CD4-positive, alpha-beta T cell (primary cell): ENCODE results near the gene TOLLIP. TPM values are rescaled to one million over a fixed set of nuclear protein-coding genes. Genes with fewer than 3 reads are reported as not detected.
"Not testable (repeated sequence)": the region's sequence is repeated elsewhere in the genome, so short reads cannot be mapped to it uniquely, and the experiment has no call there.

ENCODE experiments used
- ATAC-seq: fragments of 200-7000 bp; cut with Tn5 transposase; one replicate; pipeline ENCODE4 v1.10.0; 2022; ENCODE audit warnings: mild to moderate bottlenecking; ENCODE audit not compliant: poor library complexity
- CTCF ChIA-PET: fragments of 350-600 bp; sonication (Branson Sonifier 250); formaldehyde crosslinking; loops from one replicate; lab custom pipeline; 2021; ENCODE audit warnings: antibody characterized with exemption, inconsistent platforms; lab: Charles Lee
- POLR2A ChIA-PET: fragments of 350-600 bp; sonication (Branson Sonifier 250); formaldehyde crosslinking; loops from one replicate; lab custom pipeline; 2021; ENCODE audit warnings: antibody characterized with exemption, inconsistent platforms; lab: Charles Lee
- DNase-seq, 14 experiments: peaks; one replicate each; pipeline ENCODE4 v3.0.0-alpha.2; 2013 to 2020; ENCODE audit warnings: mixed read lengths in 2 of 14
- H3K27ac ChIP-seq, 2 donors: one replicate each; pipeline versions ENCODE4 v1.5.1 to v1.7.0; 2013; ENCODE audit warnings: low read length in 2 of 2, low read depth in 1 of 2, mild to moderate bottlenecking in 1 of 2
- H3K27me3 ChIP-seq, 2 experiments: 1 replicate in 1 of 2; 2 replicates in 1 of 2; pipeline versions ENCODE4 v1.6.1 to v1.7.0; 2013; ENCODE audit warnings: low read length in 2 of 2, control low read depth in 1 of 2, mild to moderate bottlenecking in 1 of 2, moderate library complexity in 1 of 2; ENCODE audit not compliant: insufficient read depth in 2 of 2, control insufficient read depth in 1 of 2
- H3K36me3 ChIP-seq: one replicate; pipeline ENCODE4 v1.6.1; 2013; ENCODE audit warnings: low read length, control low read depth; ENCODE audit not compliant: insufficient read depth
- H3K4me1 ChIP-seq: one replicate; pipeline ENCODE4 v1.6.1; 2013; ENCODE audit warnings: low read length, control low read depth; ENCODE audit not compliant: insufficient read depth
- H3K4me3 ChIP-seq: one replicate; pipeline ENCODE4 v1.5.1; 2013; ENCODE audit warnings: mild to moderate bottlenecking, low read length, moderate library complexity
- H3K9me3 ChIP-seq, 2 experiments: 1 replicate in 1 of 2; 2 replicates in 1 of 2; pipeline versions ENCODE4 v1.6.1 to v1.7.0; 2013; ENCODE audit warnings: low read length in 2 of 2, mild to moderate bottlenecking in 2 of 2, control low read depth in 1 of 2, moderate library complexity in 1 of 2; ENCODE audit not compliant: control insufficient read depth in 1 of 2, insufficient read depth in 1 of 2
- H3K27ac Mint-ChIP-seq: one replicate; pipeline ENCODE4 v1.8.0; 2020; ENCODE audit warnings: mixed read lengths
- H3K27me3 Mint-ChIP-seq: one replicate; pipeline ENCODE4 v1.8.0; 2021; ENCODE audit warnings: mixed read lengths
- H3K36me3 Mint-ChIP-seq: one replicate; pipeline ENCODE4 v1.8.0; 2021; ENCODE audit warnings: low read depth, mixed read lengths
- H3K4me1 Mint-ChIP-seq: one replicate; pipeline ENCODE4 v1.8.0; 2021; ENCODE audit warnings: low read depth, mixed read lengths
- H3K4me3 Mint-ChIP-seq: one replicate; pipeline ENCODE4 v1.8.0; 2020; ENCODE audit warnings: mild to moderate bottlenecking, mixed read lengths
- H3K9me3 Mint-ChIP-seq: one replicate; pipeline ENCODE4 v1.8.0; 2020; ENCODE audit warnings: mixed read lengths
- CTCF ChIP-seq: fragments of 200-600 bp; IDR thresholded peaks from one replicate; pipeline ENCODE4 v1.8.0; 2022; ENCODE audit warnings: antibody characterized with exemption, mild to moderate bottlenecking
- intact Hi-C, 2 experiments: fragments of 100-400 bp; cut with DNase I in 1 of 2; cut with micrococcal nuclease in 1 of 2; formaldehyde crosslinking; loops; one replicate each; pipeline versions ENCODE4 v1.15.1 to v1.9.0; 2023 to 2025; cut with DNase I, micrococcal nuclease
- total RNA-seq, 174 experiments: library from RNA in 2 of 174; stranded (reverse) in 2 of 174; gene quantifications; one replicate each; pipeline ENCODE4 v1.2.3 and lab custom pipeline; 2021 to 2026

Gene TOLLIP
- total RNA-seq, 2 experiments from 2014 or later: 38.9 to 41.0 TPM

GRCh38 chr11:1253103-1253485 is 56.3 kb downstream of the TOLLIP start:
- no peaks in the 10 kb centered on the region for H3K4me1 ChIP-seq
- ATAC-seq (no peak), DNase-seq (no peak)
- no peaks in the 10 kb centered on the region for H3K36me3 Mint-ChIP-seq
- CTCF ChIA-PET: no interaction called here
- no peak overlapping the region for H3K4me3 Mint-ChIP-seq
- POLR2A ChIA-PET: no interaction called here
- H3K4me1 Mint-ChIP-seq: no peaks in the 10 kb centered on the region
- no peak overlapping the region for H3K27ac ChIP-seq
- intact Hi-C loops: no loop called here
- H3K4me3 ChIP-seq: no peak overlapping the region
- H3K9me3 Mint-ChIP-seq: no peaks in the 10 kb centered on the region
- peaks cover 0 to 17% of the 10 kb centered on the region in 2 experiments for H3K9me3 ChIP-seq
- no peaks in the 10 kb centered on the region for H3K27me3 ChIP-seq
- H3K36me3 ChIP-seq: no peaks in the 10 kb centered on the region
- H3K27me3 Mint-ChIP-seq: no peaks in the 10 kb centered on the region
- TF ChIP-seq CTCF: no peak
- H3K27ac Mint-ChIP-seq: no peak overlapping the region

GRCh38 chr11:1252371-1253102 is 56.9 kb downstream of the TOLLIP start:
- Mint-ChIP-seq H3K27ac (no peak overlapping the region), H3K9me3 (no peaks in the 10 kb centered on the region), H3K36me3 (no peaks in the 10 kb centered on the region), H3K27me3 (no peaks in the 10 kb centered on the region), H3K4me3 (no peak overlapping the region), H3K4me1 (no peaks in the 10 kb centered on the region)
- CTCF ChIA-PET: no interaction called here
- intact Hi-C loops: no loop called here
- no peaks in the 10 kb centered on the region for H3K36me3 ChIP-seq
- no peaks in the 10 kb centered on the region for H3K27me3 ChIP-seq
- POLR2A ChIA-PET: no interaction called here
- H3K4me1 ChIP-seq: no peaks in the 10 kb centered on the region
- DNase-seq: no peak
- H3K27ac ChIP-seq: no peak overlapping the region
- ATAC-seq: no peak
- no peak for TF ChIP-seq CTCF
- peaks cover 0 to 17% of the 10 kb centered on the region in 2 experiments for H3K9me3 ChIP-seq
- H3K4me3 ChIP-seq: no peak overlapping the region

GRCh38 chr11:1251236-1251770 is 58.1 kb downstream of the TOLLIP start:
- DNase-seq (no peak), ATAC-seq (no peak)
- Mint-ChIP-seq H3K36me3 (no peaks in the 10 kb centered on the region), H3K4me1 (no peaks in the 10 kb centered on the region), H3K9me3 (no peaks in the 10 kb centered on the region), H3K27me3 (no peaks in the 10 kb centered on the region), H3K27ac (no peak overlapping the region), H3K4me3 (no peak overlapping the region)
- Histone ChIP-seq H3K27me3 (no peaks in the 10 kb centered on the region), H3K9me3 (peaks cover 0 to 17% of the 10 kb centered on the region in 2 experiments), H3K4me3 (no peak overlapping the region), H3K4me1 (no peaks in the 10 kb centered on the region), H3K36me3 (no peaks in the 10 kb centered on the region), H3K27ac (no peak overlapping the region)
- POLR2A ChIA-PET: no interaction called here
- TF ChIP-seq CTCF: no peak
- intact Hi-C loops: no loop called here
- CTCF ChIA-PET: no interaction called here

- H3K4me3 ChIP-seq, H3K36me3 ChIP-seq, DNase-seq, H3K27me3 Mint-ChIP-seq, POLR2A ChIA-PET, H3K4me1 ChIP-seq, CTCF ChIA-PET, H3K27ac Mint-ChIP-seq, H3K9me3 Mint-ChIP-seq, ATAC-seq, H3K27ac ChIP-seq, H3K36me3 Mint-ChIP-seq, H3K4me1 Mint-ChIP-seq, H3K27me3 ChIP-seq, intact Hi-C loops, H3K4me3 Mint-ChIP-seq: not testable (repeated sequence)
- H3K9me3 ChIP-seq: peaks cover 0 to 17% of the 10 kb centered on the region in 2 experiments
These were observed 59.0 kb downstream of the TOLLIP start for GRCh38 chr11:1250411-1250810.

GRCh38 chr11:1248951-1249350 is 60.5 kb downstream of the TOLLIP start:
- H3K27me3 Mint-ChIP-seq, DNase-seq, H3K27me3 ChIP-seq, H3K4me3 Mint-ChIP-seq, CTCF ChIA-PET, H3K4me1 ChIP-seq, intact Hi-C loops, H3K27ac ChIP-seq, H3K27ac Mint-ChIP-seq, H3K4me3 ChIP-seq, H3K4me1 Mint-ChIP-seq, POLR2A ChIA-PET, H3K9me3 Mint-ChIP-seq, H3K36me3 Mint-ChIP-seq, H3K36me3 ChIP-seq, ATAC-seq: not testable (repeated sequence)
- peaks cover 0 to 17% of the 10 kb centered on the region in 2 experiments for H3K9me3 ChIP-seq
